ENCODE measurements around the gene PCNX2.

The PCNX2 gene

DNA sequence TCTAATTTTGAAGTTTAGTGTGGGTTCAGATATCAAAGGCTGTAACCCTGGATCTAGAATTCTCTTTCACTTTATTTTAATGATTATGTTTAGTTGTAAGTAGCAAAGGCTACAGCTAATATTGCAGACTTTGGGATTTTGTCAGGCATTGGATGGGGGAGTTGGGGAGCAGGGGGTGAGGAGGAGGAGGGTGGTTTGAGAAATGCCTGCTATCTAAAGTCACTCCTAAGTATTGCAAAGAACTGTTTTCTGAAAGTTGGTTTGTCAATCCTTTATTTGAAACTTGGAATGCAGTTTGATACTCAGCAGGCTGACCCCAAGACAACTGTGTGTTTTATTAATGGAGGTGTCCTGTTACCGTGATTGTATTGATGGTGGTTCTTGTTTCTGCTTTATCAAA lies 343.9 kb downstream of the PCNX2 start:
- DNase-seq = no peak

DNA sequence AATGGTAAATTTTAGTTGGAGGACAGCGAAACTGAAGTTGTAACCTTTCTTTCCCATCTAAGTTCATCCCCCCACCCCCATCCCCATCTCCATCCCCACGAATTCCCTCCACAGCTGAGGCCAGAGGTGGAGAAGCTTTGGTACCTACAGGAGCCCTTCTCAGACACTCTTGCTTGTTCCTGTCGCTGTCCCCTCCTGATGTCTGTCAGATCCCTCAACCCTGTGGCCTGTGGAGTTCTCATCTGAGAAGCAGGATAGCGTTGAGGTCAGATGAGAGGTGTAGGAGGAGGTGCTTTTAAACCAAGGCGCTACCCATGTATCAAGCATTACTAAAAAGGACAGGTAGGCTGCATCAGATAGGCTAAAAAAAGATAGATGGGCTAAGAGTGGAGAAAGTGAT lies 344.3 kb downstream of the PCNX2 start:
- DNase-seq = no peak

DNA sequence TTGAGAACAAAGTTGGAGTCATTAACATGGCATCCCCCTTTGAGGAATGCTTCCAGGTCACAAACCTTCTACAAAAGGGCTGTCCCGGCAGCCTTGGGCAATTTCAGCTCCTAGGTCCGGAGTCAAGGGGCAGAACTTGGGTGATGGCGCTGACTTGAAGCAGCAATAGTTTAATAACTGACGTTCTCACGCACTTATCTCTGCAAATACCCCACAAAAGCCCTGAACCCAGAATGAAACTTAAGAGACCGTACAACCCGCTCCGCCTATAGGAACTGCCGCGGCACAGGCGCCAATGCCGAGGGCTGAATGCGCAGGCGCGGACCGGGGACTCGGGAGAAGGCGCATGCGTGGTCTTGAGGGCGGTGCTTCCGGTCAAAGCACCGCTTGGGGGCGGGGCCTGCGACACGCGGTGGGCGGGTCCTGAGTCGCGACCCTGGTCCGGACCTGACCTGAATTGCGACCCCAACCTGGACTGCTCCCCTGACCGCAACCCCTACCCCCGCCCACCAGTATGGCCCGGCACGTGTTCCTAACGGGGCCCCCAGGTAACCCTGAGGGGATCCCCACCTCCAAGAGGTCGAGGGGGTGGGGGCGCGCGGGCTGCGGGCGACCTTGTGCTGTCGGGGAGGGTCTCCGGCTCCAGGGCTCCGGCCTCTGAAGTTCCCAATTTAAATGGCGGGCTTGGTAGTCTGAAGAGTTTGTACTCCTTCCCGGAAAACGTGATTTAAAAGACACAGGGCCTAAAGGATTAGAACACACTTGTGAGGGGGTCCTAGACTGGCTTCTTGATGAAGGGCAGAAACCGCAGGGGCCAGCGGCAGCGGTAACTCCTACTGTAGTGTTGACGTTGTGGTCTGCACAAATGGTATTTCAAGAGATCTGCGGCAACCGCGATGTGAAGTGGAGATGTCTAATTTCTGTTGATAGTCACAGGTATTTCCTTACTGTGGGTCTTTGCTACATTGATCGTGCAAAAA lies 345.0 kb downstream of the PCNX2 start, which contains the start of gene NTPCR:
TSS of gene NTPCR (plus strand) at position 415 of the 980 bp plus-strand sequence. CDS start at position 515, 100 bp downstream.
- DNase-seq = peak; percentile 85

DNA sequence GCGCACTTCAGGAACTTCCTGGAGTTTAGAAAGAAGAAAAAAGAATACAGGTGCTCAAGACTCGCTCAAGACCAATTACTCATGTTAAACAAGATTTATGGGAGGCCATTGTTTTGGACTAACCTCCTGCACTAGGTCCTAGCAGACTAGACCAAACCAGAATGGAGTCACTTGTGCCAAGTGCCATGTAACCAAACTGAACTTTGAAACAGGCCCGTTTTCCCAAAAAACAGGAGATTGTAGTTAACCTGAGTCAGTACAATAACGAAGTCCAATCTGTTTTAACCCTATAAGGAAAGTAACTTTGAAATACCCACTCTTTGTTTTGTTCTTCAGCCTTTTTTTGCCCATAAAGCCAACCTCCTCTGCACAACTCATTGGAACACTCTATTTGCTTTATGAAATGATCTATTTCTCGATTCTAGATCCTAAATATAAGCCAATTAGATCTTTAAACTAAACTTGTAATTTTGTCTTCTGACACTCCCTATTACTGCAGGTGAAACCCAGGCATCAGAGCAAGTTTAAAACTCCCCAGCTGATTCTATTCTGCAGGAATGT lies 345.8 kb downstream of the PCNX2 start:
- DNase-seq = no peak

DNA sequence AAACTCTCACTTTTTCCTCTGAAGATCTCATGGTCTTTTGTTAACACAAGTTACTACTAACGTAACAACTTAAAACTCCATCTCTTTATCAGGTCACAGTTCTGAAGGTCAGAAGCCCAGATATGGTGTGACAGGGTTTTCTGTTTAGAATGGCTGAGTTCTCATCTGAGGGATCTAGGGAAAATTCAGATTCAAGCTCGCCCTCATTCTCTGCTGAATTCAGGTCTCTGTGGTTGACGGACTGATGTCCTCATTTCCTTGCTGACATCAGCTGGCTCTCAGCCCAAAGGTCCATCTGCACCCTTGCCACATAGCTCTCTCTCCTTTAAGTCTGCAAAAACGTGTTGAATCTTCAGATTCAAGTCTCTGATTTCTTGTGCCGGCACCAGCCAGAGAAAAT lies 351.2 kb downstream of the PCNX2 start:
- no peak for DNase-seq

DNA sequence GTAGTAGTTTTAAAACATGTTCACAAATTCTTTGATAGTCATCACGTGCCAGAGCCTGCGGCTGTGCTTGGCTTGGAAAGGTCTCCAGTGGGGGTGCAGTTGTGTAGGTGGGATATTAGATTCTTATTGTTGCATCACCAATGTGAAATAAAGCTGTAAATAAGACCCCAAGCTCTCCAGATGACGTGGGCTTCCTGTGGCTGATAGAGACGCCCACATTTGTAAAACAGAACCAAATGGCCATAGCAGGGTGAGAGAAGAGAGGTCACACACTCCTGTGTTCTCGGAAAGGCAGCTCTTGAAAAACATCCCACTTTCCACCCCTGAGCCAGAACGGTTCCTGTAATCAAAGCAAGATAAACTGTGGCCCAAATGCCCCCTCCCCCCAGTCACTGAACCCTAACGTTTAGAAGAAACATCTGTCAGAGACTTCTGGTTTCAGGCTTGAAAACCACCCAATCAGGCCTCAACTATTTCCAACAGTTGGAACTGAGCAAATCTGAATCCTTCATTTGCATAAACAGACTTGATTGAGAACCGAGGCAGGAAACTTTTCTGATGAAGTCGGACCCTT lies 351.8 kb downstream of the PCNX2 start:
- no peak for DNase-seq

DNA sequence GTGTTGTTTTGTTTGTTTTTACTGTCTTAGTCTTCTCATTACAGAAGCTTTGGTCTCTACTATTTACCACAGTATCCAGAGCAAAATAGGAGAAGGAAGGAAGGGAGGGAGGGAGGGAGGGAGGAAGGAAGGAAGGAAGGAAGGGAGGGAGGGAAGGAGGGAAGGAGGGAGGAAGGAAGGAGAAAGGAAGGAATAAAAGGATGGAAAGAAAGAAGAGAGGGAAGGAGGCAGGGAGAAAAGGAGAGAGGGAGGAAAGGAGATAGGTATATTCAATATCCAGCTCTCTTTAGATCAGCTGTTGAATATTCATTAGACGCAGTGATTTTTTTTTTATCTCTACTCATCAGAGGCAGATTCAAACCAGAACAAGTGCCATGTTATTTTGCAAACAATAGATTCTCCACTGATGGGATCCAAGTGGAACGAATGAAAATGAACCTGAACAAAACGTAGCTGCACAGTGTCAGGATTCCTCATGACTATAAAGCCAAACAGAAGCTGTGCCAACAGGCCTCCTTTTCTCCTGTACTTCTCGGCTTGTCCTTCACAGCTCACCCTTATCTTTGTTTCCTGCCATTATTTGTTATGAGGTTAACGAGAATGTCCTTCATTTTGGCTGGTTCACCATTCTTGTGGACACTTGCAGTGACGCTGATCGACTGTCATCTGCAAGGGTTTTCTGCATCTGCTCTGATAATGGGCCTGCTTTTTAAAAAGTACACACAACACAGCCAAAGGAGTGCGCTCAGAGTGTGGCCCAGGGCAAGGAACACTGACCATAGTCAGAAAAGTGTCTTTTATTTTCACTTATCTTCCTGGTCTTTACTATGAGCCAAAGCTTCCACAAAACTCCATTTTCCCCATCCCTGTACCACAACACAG lies 352.9 kb downstream of the PCNX2 start:
- no peak for DNase-seq

DNA sequence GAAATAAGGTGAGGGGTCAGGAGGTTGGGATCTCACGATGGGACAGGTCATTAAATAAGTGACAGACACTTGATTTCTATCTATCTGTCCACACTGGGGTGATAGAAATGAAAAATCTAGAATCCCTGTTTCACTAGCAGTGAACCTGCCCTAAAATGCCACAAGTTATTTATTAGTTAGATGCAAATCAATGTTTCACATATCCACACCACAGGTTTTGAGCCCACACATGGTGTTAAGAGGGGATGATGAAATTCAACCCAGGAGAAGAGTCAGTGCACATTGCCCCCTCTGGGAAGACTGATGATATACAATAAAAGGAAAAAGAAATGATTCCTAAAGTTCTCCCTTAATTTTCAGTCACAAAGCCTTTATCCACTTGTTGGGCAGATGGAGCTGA lies 355.3 kb downstream of the PCNX2 start:
- DNase-seq = no peak

DNA sequence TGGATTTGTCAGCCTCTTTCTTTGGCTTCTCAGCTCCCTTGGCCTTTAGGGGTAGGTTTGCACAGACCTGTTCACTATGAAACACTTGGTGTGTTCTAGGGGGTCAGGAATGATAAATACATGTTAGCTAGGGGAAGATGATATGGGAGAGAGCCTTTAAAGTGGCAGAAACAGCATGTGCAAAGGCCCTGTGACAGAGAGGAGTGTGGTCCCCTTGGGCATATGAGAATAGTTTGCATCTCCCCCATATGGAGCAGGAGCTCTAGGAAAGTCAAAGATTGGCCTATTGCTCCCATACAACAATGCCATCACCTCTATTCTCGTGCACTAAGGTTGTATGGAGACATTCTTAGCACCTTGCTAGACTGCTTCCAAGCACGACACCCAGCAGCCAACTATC lies 355.8 kb downstream of the PCNX2 start:
- no peak for DNase-seq

DNA sequence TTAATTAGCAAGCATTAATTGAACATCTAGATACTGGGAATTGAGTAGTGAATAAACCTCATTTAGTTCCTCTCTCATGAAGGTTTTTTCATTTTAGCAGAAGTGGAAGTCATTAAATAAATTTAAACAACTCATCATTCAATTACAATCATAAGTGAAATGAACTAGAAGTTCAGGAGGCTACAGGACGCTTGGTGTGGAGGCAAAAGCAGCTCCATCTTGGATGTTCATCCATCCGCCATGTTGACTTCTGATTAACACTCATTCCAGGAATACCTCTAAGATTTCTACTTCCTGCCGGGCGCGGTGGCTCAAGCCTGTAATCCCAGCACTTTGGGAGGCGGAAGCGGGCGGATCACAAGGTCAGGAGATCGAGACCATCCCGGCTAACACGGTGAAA lies 356.6 kb downstream of the PCNX2 start:
- no peak for DNase-seq

DNA sequence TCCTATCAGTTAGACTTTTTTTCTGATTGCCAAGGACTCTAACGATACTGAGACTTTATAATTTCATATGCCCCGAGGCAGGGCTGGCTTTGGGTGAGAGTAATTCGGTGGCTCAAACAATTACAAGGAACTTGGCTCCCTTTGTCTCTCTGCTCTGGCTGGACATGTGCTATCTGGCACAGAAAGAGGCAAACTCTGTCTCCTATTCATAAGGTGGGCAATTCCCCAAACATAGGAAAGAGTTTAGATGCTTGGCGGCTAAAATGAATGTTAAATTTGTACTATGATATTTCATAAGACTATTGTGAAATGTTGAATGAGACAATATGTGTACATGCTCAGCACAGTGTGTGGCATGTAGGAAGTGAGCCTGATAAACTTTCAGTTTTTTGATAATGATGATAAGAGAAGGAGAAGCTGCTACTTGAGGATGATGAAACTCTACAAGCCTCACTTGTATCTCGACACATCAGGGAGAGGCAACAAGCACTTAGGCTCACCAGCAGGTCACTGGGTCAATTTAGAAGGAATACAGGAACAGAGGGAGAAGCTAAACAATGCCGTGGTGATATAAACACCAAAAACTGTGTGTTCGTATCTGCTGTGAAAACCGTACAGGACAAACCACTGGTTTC lies 357.7 kb downstream of the PCNX2 start:
- no peak for DNase-seq

DNA sequence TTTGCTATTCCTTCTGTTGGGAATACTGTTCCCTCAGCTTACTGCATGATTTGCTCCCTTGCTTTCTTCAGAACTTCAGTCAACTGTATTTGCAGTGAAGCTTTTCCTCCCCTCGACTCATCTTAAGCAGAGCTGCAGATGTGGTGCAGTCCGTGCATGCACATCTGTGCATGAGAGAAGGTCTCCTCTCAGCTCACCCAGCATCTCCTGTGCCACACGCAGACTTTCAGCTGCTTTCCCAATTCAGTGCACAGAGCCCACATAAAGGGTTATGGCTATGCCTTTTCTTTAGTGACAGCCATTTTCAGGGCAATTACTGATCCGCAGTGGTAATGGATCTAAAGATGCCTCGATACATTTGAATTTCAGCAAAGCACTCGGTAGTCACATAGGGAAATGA lies 358.6 kb downstream of the PCNX2 start:
- DNase-seq = no peak
